ENCODE results near the gene NTNG1.
"Not testable (repeated sequence)": the region's sequence is repeated elsewhere in the genome, so short reads cannot be mapped to it uniquely, and the experiment has no call there.

Gene NTNG1

GRCh38 chr1:107145637-107146036, 4.8 kb downstream of the NTNG1 start:
- no peak for DNase-seq

GRCh38 chr1:107147843-107148242, 7.0 kb downstream of the NTNG1 start:
- DNase-seq, result no peak

GRCh38 chr1:107149946-107150345, 9.1 kb downstream of the NTNG1 start:
- no peak for DNase-seq

GRCh38 chr1:107151295-107151694, 10.5 kb downstream of the NTNG1 start:
- DNase-seq, result no peak

GRCh38 chr1:107152395-107152794, 11.6 kb downstream of the NTNG1 start:
- DNase-seq, result no peak

GRCh38 chr1:107153014-107153413, 12.2 kb downstream of the NTNG1 start:
- DNase-seq, result no peak

- no peak for DNase-seq
These were observed 17.7 kb downstream of the NTNG1 start for GRCh38 chr1:107158496-107158895.

GRCh38 chr1:107158991-107159390, 18.2 kb downstream of the NTNG1 start:
- DNase-seq, result no peak

GRCh38 chr1:107162745-107163144, 21.9 kb downstream of the NTNG1 start:
- no peak for DNase-seq

- not testable (repeated sequence) for DNase-seq
These were observed 24.1 kb downstream of the NTNG1 start for GRCh38 chr1:107164901-107165300.

- DNase-seq, result no peak
These were observed 28.8 kb downstream of the NTNG1 start for GRCh38 chr1:107169615-107170014.

- no peak for DNase-seq
These were observed 30.5 kb downstream of the NTNG1 start for GRCh38 chr1:107171333-107171732.

GRCh38 chr1:107172450-107173170, 31.8 kb downstream of the NTNG1 start:
- DNase-seq, result no peak

GRCh38 chr1:107175102-107175909, 34.5 kb downstream of the NTNG1 start:
- DNase-seq, result no peak

GRCh38 chr1:107181253-107181969, 40.6 kb downstream of the NTNG1 start:
- no peak for DNase-seq

- DNase-seq, result no peak
These were observed 42.2 kb downstream of the NTNG1 start for GRCh38 chr1:107183011-107183410.

GRCh38 chr1:107184888-107185287, 44.0 kb downstream of the NTNG1 start:
- DNase-seq, result no peak

GRCh38 chr1:107187399-107187798, 46.6 kb downstream of the NTNG1 start:
- DNase-seq, result no peak

- no peak for DNase-seq
These were observed 47.3 kb downstream of the NTNG1 start for GRCh38 chr1:107188160-107188559.

GRCh38 chr1:107194380-107194779, 53.5 kb downstream of the NTNG1 start:
- no peak for DNase-seq

GRCh38 chr1:107195476-107195875, 54.6 kb downstream of the NTNG1 start:
- no peak for DNase-seq

- no peak for DNase-seq
These were observed 56.2 kb downstream of the NTNG1 start for GRCh38 chr1:107196973-107197562.

GRCh38 chr1:107198561-107198960, 57.7 kb downstream of the NTNG1 start:
- DNase-seq, result no peak

Data from activated naive CD4-positive, alpha-beta T cell treated with Interleukin-2 at 50 U/mL for 16 hours (primary cell).